Measurements from ENCODE around the gene DLX6.
"Not testable (repeated sequence)": the region's sequence is repeated elsewhere in the genome, so short reads cannot be mapped to it uniquely, and the experiment has no call there.

Gene DLX6

GRCh38 chr7:97021747-97022490, 16.6 kb downstream of the DLX6 start:
- H3K4me3 ChIP-seq (ENCODE audit: low read depth, low read length): no peak overlapping the region

DNA sequence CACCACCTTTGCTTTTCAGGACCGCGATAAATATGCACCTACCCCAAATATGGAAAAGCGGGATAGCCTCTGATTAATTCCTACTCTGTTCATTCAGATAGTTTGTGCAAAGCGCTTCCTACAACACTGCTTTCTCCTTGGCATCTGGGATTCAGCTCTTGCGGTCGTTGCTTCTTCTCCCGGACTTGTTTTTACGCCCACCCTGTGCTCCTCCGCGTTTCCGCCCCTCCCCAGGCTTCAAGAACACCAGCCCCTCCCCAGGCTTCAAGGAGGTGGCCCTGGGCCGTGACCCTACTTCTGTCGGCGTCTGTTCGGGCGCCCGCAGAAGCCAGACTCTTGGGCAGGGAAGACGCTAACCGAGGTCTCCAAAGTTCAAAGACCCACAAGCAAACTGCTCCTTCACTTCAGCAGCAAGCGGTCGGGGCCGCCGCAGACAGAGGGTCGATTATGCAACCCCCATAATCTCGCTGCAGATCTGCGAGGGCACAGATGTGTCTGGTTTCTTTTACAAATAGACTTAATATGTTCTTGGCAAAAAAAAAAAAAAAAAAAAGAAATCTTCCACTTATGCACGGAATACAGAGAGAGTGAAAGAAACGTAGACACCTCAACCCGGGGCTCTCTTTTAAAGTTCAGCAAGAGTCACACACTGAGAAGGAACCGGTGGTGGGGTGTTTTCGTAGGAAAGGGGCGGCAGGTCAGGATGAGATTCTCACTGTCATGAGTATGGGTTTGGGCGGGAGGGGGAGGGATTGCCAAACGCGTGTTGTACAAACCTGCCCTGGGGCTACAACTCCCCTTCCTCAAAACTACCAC, 17.3 kb downstream of the DLX6 start:
- H3K4me3 ChIP-seq (ENCODE audit: low read depth, low read length): no peak overlapping the region

DNA sequence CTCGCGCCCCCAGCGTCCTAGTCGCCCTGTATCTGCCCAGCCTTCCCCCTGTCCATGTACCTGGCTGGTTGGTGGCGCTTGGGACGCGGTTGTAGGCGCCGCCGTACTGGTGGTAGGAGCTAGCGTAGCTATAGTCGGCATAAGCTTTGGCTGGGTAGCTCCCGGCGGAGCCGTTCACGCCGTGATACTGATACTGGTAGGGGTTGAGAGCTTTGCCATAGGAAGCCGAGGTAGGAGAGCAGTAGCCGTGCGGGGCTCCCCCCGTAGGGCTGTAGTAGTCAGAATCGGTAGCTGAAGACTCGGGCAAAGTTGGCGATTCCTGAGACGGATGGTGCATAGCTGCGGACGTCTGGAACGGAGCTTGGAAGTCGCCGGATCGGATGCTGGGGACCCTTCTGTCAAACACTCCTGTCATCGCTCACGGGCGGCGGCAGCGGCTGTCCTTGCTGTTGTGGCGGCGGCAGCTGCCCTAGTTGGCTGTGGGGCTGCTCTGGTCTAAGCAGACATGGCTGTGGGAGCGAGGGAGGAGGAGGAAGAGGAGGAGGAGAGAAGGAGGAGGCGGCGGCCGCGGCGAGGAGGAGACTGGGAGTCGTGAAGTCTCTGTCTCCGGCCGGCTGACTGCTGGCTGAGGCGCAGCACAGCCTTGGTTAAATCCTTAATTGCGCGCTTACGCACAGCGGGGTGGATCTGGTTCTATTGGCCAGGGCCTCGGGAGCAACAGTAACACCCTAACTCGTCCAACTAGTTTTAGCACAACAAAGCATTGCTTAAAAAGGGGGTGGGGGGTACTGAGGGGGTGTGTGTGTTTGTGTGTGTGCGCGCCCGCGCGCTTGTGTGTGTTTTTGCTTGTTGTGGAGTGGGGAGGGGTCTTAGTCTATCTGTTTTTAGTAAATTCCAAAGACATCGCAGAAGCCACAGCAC, 19.1 kb downstream of the DLX6 start, which contains the start of gene DLX5:
Gene DLX5, minus strand, starts transcription at position 623 of the 921 bp plus-strand sequence. Its CDS starts 208 bp downstream, at position 415.
- H3K4me3 ChIP-seq (ENCODE audit: low read depth, low read length): peak within 1 kb of the TSS; percentile 13

- H3K4me3 ChIP-seq (ENCODE audit: low read depth, low read length): no peak overlapping the region
Observed at GRCh38 chr7:97025130-97025499, 19.8 kb downstream of the DLX6 start.

- no peak overlapping the region for H3K4me3 ChIP-seq (ENCODE audit: low read depth, low read length)
Observed at GRCh38 chr7:97025983-97026714, 20.8 kb downstream of the DLX6 start.

DNA sequence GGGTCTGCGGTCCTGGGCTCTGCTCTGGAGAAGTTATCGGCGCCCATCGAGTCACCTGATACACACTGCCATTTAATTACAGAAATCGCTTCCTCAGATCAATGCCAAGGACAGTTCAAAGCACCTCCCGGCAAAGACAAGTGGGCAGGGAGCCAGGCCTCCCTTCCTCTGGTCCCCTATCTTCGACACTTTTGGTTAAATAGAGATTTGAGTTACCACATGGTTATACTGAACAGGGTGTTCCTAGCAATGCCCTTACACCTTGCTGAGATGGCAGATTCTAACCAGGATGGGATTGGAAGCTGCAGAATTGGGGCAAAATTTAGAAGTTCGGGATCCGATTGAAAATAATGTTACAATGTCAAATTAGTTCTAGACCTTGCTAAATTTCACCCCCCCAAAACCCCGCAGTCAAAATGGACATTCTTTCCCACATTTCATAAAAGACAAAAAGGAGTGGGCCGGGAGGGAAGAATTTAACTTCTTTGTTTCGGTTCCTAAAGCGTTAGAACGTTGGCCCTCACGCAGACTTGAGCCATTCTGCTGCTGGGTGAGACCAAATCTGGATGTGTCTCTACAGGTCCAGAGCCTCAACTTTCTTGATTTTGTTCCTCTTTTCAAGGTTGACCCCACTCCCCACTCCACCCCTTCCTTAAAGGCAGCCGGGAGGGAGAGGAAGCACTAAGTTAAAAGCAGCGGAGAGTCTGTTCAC, 21.5 kb downstream of the DLX6 start:
- H3K4me3 ChIP-seq (ENCODE audit: low read depth, low read length): no peak overlapping the region

DNA sequence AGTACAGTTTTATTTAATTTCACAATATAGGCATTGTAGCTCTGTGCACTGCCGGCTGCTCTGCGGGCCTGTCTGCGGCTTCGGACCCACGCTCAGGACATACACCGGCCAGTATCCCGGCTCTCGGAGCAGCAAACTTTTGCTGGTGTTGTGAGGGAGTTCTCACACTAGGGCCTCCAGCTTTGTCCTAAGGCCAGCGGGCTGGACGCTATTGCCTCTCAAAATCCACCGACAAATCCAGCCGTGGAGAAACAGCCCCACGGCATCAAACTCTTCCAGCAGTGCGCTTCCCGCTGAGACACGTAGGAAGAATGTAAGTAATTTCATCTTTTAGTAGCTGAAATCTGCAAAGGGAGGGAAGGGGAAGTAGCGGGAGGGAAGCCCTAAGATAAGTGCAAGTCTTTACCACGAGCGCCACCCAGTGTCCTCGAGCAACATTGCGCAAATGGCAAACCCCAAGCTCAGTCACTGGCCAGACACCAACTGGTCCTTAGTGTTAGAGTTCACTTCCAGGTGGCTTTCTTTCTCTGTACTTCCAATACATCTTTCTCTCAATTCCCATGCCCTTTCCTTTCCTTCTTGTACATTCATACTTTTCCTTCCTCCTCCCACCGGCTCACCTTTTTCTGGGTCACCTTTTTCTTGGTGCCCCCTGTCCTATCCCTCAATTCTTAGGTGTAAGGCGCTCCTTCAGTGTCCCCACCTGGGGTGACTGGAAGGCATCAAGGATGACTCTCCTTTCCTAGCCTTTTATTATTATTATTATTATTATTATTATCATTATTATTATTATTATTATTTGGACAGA, 22.3 kb downstream of the DLX6 start:
- no peak overlapping the region for H3K4me3 ChIP-seq (ENCODE audit: low read depth, low read length)

GRCh38 chr7:97034213-97034852, 29.0 kb downstream of the DLX6 start:
- not testable (repeated sequence) for H3K4me3 ChIP-seq (ENCODE audit: low read depth, low read length)

- H3K4me3 ChIP-seq (ENCODE audit: low read depth, low read length): no peak overlapping the region
Observed at GRCh38 chr7:97039374-97040065, 34.2 kb downstream of the DLX6 start.

DNA sequence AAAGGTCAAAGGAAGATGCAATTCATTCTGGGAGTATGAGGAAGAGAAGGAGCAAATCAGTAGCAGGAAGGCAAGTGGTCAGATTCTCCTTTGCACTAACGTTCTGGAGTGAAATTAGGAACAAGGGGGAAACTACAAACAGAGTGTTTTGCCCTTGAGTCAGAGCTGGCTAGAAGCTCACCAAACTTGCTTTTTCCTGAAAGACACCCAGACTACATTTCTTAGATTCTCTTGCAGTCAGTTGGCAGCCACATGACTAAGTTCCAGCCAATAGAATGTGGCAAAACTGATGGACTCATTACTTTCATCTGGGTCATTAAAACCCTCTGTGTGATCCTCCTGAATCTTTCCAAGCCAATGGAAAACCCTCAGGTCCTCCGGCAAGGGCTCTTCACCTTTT, 37.9 kb downstream of the DLX6 start:
- H3K4me3 ChIP-seq (ENCODE audit: low read depth, low read length): no peak overlapping the region

All from iPS-11a (cell line).